GM23338 (cell line): Measurements from ENCODE around the gene GDPD5. TPM values are rescaled to one million over a fixed set of nuclear protein-coding genes. Genes with fewer than 3 reads are reported as not detected.

Experiments used
- ATAC-seq: fragments of 200-7000 bp; cut with Tn5 transposase; 3 replicates; pipeline ENCODE4 v1.9.1; 2020
- DNase-seq: peaks from one replicate; pipeline ENCODE4 v3.0.0-alpha.2; 2015; ENCODE audit warnings: low spot score
- H2AFZ ChIP-seq: fragments of 200-600 bp; sonication (generic); 2 replicates; pipeline ENCODE4 v1.8.0; 2016; ENCODE audit warnings: antibody characterized with exemption, mild to moderate bottlenecking, moderate library complexity
- H3F3A ChIP-seq: fragments of 200-600 bp; sonication (generic); replicated peaks from 2 replicates; pipeline ENCODE4 v1.8.0; 2017; ENCODE audit warnings: antibody characterized with exemption, mixed run types, low read depth
- H3K27ac ChIP-seq: fragments of 200-600 bp; sonication (generic); 2 replicates; pipeline ENCODE4 v1.6.1; 2016; ENCODE audit warnings: low read depth
- H3K27me3 ChIP-seq: fragments of 200-600 bp; sonication (generic); 2 replicates; pipeline ENCODE4 v1.8.0; 2016; ENCODE audit warnings: mild to moderate bottlenecking, mixed run types, moderate library complexity; ENCODE audit not compliant: insufficient read depth
- H3K36me3 ChIP-seq: fragments of 200-600 bp; sonication (generic); 2 replicates; pipeline ENCODE4 v1.8.0; 2016; ENCODE audit warnings: mild to moderate bottlenecking; ENCODE audit not compliant: insufficient read depth
- H3K4me1 ChIP-seq: fragments of 200-600 bp; sonication (generic); 2 replicates; pipeline ENCODE4 v1.8.0; 2016; ENCODE audit warnings: mild to moderate bottlenecking, moderate library complexity; ENCODE audit not compliant: insufficient read depth
- H3K4me2 ChIP-seq: fragments of 200-600 bp; sonication (generic); 2 replicates; pipeline ENCODE4 v1.7.1; 2017; ENCODE audit warnings: mixed run types
- H3K4me3 ChIP-seq: fragments of 200-600 bp; sonication (generic); 2 replicates; pipeline ENCODE4 v1.6.1; 2016; ENCODE audit warnings: mixed run types
- H3K79me2 ChIP-seq: fragments of 200-600 bp; sonication (generic); replicated peaks from 2 replicates; pipeline ENCODE4 v1.8.0; 2017; ENCODE audit warnings: mild to moderate bottlenecking; ENCODE audit not compliant: insufficient read depth
- H3K9me2 ChIP-seq: fragments of 200-600 bp; sonication (generic); 2 replicates; pipeline ENCODE4 v1.8.0; 2017; ENCODE audit not compliant: insufficient read depth
- H4K20me1 ChIP-seq: fragments of 200-600 bp; sonication (generic); replicated peaks from 2 replicates; pipeline ENCODE4 v1.8.0; 2017; ENCODE audit warnings: mild to moderate bottlenecking; ENCODE audit not compliant: insufficient read depth
- H3K27ac Mint-ChIP-seq: 2 replicates; pipeline ENCODE4 v1.8.0; 2020; ENCODE audit warnings: inconsistent platforms, mild to moderate bottlenecking, moderate library complexity, mixed read lengths
- H3K27me3 Mint-ChIP-seq: 3 replicates; pipeline ENCODE4 v1.8.0; 2022; ENCODE audit warnings: low read depth, mild to moderate bottlenecking, moderate library complexity, mixed read lengths, inconsistent platforms; ENCODE audit not compliant: insufficient read depth, poor library complexity
- H3K36me3 Mint-ChIP-seq: 3 replicates; pipeline ENCODE4 v1.8.0; 2021; ENCODE audit warnings: low read depth, mild to moderate bottlenecking, inconsistent platforms, moderate library complexity, mixed read lengths
- H3K4me1 Mint-ChIP-seq: 3 replicates; pipeline ENCODE4 v1.8.0; 2020; ENCODE audit warnings: mild to moderate bottlenecking, inconsistent platforms, mixed read lengths
- H3K4me3 Mint-ChIP-seq: 3 replicates; pipeline ENCODE4 v1.8.0; 2021; ENCODE audit warnings: moderate library complexity, mild to moderate bottlenecking, inconsistent platforms, mixed read lengths
- H3K9me3 Mint-ChIP-seq: 3 replicates; pipeline ENCODE4 v1.8.0; 2020; ENCODE audit warnings: moderate library complexity, mild to moderate bottlenecking, inconsistent platforms, mixed read lengths
- JUNB ChIP-seq: IDR thresholded peaks from one replicate; pipeline ENCODE4 v1.6.1; 2016; ENCODE audit warnings: antibody characterized with exemption; ENCODE audit not compliant: unreplicated experiment
- NANOG ChIP-seq: IDR thresholded peaks from 2 replicates; pipeline ENCODE4 v1.6.1; 2016; ENCODE audit warnings: antibody characterized with exemption, borderline replicate concordance
- POLR2AphosphoS5 ChIP-seq: IDR thresholded peaks from 2 replicates; pipeline ENCODE4 v1.6.1; 2016; ENCODE audit warnings: antibody characterized with exemption, low read depth
- STAT1 ChIP-seq: IDR thresholded peaks from one replicate; pipeline ENCODE4 v1.6.1; 2016; ENCODE audit warnings: antibody characterized with exemption; ENCODE audit not compliant: unreplicated experiment
- ZNF114 ChIP-seq: fragments of 250-450 bp; sonication (Bioruptor Pico); IDR thresholded peaks from 2 replicates; pipeline ENCODE4 v1.5.0; 2020; ENCODE audit warnings: mild to moderate bottlenecking, moderate library complexity
- ZNF462 ChIP-seq: fragments of 250-450 bp; sonication (Bioruptor Pico); IDR thresholded peaks from 2 replicates; pipeline ENCODE4 v1.5.0; 2020; ENCODE audit warnings: mild to moderate bottlenecking, moderate library complexity
- polyA plus RNA-seq: library from polyadenylated mRNA; unstranded; fragments of >200 nt; fragmentation: Nextera tagmentation; extraction: Ambion mirVana; gene quantifications from 2 replicates; pipeline ENCODE4 v1.2.1, GENCODE V29; 2016
- total RNA-seq: library from RNA; depleted of rRNA; stranded (reverse); fragments of >200 nt; shearing (Covaris generic); gene quantifications from 2 replicates; pipeline ENCODE4 v1.2.3, GENCODE V29; 2014

Gene GDPD5
- total and polyA plus RNA-seq, 2 experiments from 2014 or later = 1.6 to 4.9 TPM

GRCh38 chr11:75555079-75555811 is 29.5 kb upstream of the GDPD5 start (continued):
- TF ChIP-seq ZNF462 (no peak), ZNF114 (no peak), NANOG (no peak)

GRCh38 chr11:75554258-75555022 is 28.7 kb upstream of the GDPD5 start:
- Histone ChIP-seq H3K27ac (peak overlapping the region; percentile 70; the same call in 1 of the 2 replicates), H3K4me1 (peaks cover 31% of the 10 kb centered on the region), H3K4me3 (no peak overlapping the region), H3K27me3 (no peaks in the 10 kb centered on the region), H4K20me1 (no peaks in the 10 kb centered on the region), H3K36me3 (no peaks in the 10 kb centered on the region), H2AFZ (peak overlapping the region; percentile 48), H3K9me2 (no peaks in the 10 kb centered on the region), H3F3A (0 out of 2 replicates have a peak, but pooled peaks cover 7% of the 10 kb centered on the region), H3K4me2 (peak overlapping the region; percentile 59; the same call in 1 of the 2 replicates), H3K79me2 (no peaks in the 10 kb centered on the region)
- H3K4me1 Mint-ChIP-seq = peaks cover 51% of the 10 kb centered on the region
- TF ChIP-seq STAT1 = no peak
- TF ChIP-seq POLR2AphosphoS5 = peak; percentile 65
- TF ChIP-seq JUNB = no peak
- peaks cover 9% of the 10 kb centered on the region for H3K27me3 Mint-ChIP-seq
- ATAC-seq (peak; percentile 95), DNase-seq (peak; percentile 88)
- peak overlapping the region; percentile 95 for H3K27ac Mint-ChIP-seq
- no peak overlapping the region; the same call in 1 of the 3 replicates for H3K4me3 Mint-ChIP-seq
- H3K36me3 Mint-ChIP-seq = no peaks in the 10 kb centered on the region; the same call in 2 of the 3 replicates
- 0 out of 3 replicates have a peak, but pooled peaks cover under 1% of the 10 kb centered on the region for H3K9me3 Mint-ChIP-seq
